ENCODE results near the gene DNAI4.

GRCh38 chr1:66777831-66778230 is 146.8 kb downstream of the DNAI4 start:
- TF ChIP-seq CTCF (IDR thresholded peaks at IDR 0.05) = no peak
- TF ChIP-seq POLR2A (IDR thresholded peaks at IDR 0.05) = no peak
